GF-D8 (cell line): Measurements from ENCODE around the gene PTPRD.

Experiments used
- DNase-seq: peaks from one replicate; lab custom pipeline; 2025; lab: John Stamatoyannopoulos, UW

Gene PTPRD

GRCh38 chr9:9752722-9753121, 860.1 kb downstream of the PTPRD start:
- no peak for DNase-seq

- DNase-seq = no peak
Measured at GRCh38 chr9:9751996-9752395, 860.8 kb downstream of the PTPRD start.

GRCh38 chr9:9750719-9751118, 862.1 kb downstream of the PTPRD start:
- no peak for DNase-seq

- no peak for DNase-seq
Measured at GRCh38 chr9:9749591-9749990, 863.2 kb downstream of the PTPRD start.

DNA sequence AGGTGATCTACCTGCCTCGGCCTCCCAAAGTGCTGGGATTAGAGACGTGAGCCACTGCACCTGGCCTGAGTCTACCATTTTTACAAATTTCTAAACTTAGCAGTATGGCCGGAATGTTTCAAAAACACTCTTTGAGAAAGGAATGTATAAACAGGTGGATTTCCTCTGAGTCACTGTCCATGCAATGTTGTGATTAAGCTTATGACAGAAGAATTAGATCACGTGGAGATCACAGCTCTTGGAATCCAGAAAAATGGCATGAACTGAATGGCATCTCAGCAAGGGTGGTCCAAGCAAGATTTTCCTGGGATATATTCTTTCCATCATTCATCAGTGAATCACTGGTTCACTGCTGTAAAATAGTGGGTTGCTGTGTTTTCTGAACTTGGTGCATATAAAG, 865.0 kb downstream of the PTPRD start:
- DNase-seq = no peak

GRCh38 chr9:9746826-9747225, 866.0 kb downstream of the PTPRD start:
- no peak for DNase-seq

GRCh38 chr9:9743822-9744221, 869.0 kb downstream of the PTPRD start:
- no peak for DNase-seq

GRCh38 chr9:9730174-9730573, 882.6 kb downstream of the PTPRD start:
- no peak for DNase-seq

- DNase-seq = no peak
Measured at GRCh38 chr9:9729082-9729481, 883.7 kb downstream of the PTPRD start.

- no peak for DNase-seq
Measured at GRCh38 chr9:9719373-9720112, 893.3 kb downstream of the PTPRD start.

- DNase-seq = no peak
Measured at GRCh38 chr9:9718691-9719090, 894.1 kb downstream of the PTPRD start.

DNA sequence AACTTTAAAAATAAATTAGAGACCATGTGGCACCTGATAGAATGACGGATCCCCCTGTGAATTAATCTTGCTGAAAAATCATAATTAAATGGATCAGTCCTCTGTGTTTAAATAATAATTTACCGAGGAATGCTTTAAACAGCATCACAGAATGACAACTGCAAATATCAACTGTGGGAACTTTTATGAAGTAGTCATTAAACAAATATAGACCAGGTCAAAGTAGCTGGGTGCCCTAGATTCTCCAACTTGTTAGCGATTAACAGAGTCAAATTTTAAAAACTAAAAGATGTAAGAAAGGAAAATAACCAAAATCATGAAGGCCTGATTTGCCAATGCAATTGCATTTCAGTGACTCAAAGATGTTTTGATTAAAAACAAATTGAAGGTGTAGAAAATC, 933.4 kb downstream of the PTPRD start:
- no peak for DNase-seq

- no peak for DNase-seq
Measured at GRCh38 chr9:9674461-9674860, 938.3 kb downstream of the PTPRD start.

DNA sequence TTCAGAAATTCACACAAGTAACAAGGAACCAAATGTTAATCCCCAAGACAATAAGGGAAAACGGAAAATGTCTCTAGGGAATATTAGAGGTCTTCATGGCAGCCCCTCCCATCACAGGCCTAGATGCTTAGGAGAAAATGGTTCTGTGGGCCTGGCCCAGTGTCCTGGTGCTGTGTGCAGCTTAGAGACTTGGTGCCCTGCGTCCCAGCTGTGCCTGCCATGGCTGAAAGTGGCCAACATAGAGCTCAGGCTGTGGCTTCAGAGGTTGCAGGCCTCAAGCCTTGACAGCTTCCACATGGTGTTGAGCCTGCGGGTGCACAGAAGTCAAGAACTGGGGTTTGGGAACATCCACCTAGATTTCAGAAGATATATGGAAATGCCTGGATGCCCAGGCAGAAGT, 942.3 kb downstream of the PTPRD start:
- no peak for DNase-seq

DNA sequence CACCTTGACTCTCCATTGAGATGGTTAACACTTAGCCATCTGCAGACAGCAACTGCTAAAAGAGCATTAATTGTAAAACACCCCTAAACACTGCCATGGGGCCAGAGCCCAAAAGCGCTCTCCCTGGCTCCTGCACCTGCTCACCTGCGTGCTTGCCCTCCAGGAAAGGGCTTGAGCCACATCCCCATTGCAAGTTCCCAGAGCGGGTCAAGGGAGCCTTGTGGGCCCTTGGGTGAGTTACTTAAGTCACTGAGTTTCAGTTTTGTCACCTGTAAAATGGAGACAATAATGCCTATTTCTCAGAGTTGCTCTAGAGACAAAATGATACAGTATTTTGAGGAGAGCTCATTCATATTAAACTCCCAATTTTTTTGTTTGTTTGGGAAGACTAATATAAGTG, 967.8 kb downstream of the PTPRD start:
- no peak for DNase-seq

- DNase-seq = no peak
Measured at GRCh38 chr9:9631284-9631683, 981.5 kb downstream of the PTPRD start.

- DNase-seq = no peak
Measured at GRCh38 chr9:9625248-9625647, 987.6 kb downstream of the PTPRD start.

DNA sequence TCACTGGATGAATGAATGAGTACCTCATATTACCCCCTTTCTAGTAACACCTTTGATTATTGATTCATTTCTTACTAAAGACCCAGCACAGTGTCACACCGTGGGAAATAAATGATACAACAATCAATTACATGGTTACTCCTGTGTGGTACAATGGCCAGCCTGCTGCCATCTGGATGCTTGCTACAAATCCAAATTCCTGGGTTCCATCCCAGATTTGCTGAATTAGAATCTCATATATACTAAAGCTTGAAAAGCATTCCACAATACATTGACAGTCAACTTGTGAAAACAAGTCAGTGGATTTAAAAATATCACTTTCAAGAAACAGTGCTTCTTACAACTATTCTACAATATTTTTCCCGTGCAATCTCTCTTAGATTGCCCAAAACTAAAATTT, 989.3 kb downstream of the PTPRD start:
- no peak for DNase-seq

GRCh38 chr9:9621355-9621940, 991.4 kb downstream of the PTPRD start:
- no peak for DNase-seq

- no peak for DNase-seq
Measured at GRCh38 chr9:9620736-9621135, 992.1 kb downstream of the PTPRD start.

DNA sequence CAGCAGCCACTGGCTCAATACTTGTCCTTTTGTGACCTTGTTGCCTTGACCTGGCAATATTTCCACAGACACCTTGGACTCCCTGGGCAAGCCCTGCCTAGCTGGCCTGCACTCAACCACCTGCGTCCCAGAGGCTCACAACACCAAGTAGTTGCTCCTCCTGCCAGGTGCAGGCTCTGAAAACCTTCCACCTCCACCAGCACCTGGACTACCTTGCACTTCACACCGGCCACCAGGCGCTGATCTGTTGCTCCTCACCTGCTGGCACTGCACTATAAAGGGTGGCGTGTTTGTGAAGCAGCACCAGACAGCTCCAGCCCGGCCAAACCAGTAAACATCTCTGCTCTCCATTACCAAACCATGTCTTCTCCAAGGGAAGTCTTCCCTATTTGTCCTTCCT, 997.7 kb downstream of the PTPRD start:
- no peak for DNase-seq

GRCh38 chr9:9614607-9615006, 998.2 kb downstream of the PTPRD start:
- no peak for DNase-seq

DNA sequence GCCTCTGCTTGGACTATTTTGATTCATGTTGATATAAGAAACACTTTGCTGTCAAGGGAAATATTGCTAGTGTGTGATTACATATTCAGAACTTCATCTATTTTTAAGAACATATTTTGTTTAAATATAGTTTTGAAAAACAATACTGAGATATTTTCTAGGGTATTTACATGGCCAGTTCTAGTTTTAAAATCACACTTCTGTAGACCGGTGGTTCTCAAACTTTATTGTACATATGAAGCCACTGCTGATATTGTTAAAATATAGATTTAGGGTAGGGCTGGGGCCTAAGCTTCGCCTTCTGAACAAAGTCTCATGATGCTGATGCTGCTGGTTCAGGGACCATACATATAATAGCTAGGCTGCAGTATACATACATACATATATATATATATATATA, 1000.0 kb downstream of the PTPRD start:
- DNase-seq = no peak

GRCh38 chr9:9612270-9612669, 1000.5 kb downstream of the PTPRD start:
- DNase-seq = no peak
